Heart left ventricle (tissue), 13 donors: Measurements from ENCODE around the gene IL10RB.

Experiments
- POLR2A ChIP-seq, 2 donors: fragments of 450-650 bp; IDR thresholded peaks; one replicate each; pipeline ENCODE4 v1.6.1; 2017; ENCODE audit warnings: antibody characterized with exemption in 2 of 2, mild to moderate bottlenecking in 2 of 2, moderate library complexity in 2 of 2
- TF ChIP-seq, protein P1 (sequence below), 12 donors: fragments of 200-600 bp; sonication (generic) in 4 of 12; IDR thresholded peaks; one replicate each; pipeline versions ENCODE4 v1.5.0 to v1.8.0; 2018 to 2022; ENCODE audit warnings: antibody characterized with exemption in 12 of 12, mild to moderate bottlenecking in 5 of 12
- donor health status: ischemic (EF 13 %, LVEDD 7.1; RV severe dilation, severe dysfunction).
- donor health status: DM: no; HTN: yes; CAD: no.
- donor health status: DM: no; HTN: no; CAD: no.
- donor health status: ischemic (EF 25% LVEDD 6.9; RV normal size, moderate dysfunction).
- donor health status: ischemic (EF 25% LVEDD 5.7; RV mildly dilated, moderate dysfunction).
- donor health status: ischemic (EF 35%, LVEDD 5.7; RV mildly dilated, moderate dysfunction).
- donor health status: nonischemic (EF 11% LVEDD 7.7; RV severe dilation, severe dysfunction).
- donor health status: DM: yes; HTN: yes; CAD: no.
- donor health status: PGD.
- donor health status: ischemic (EF 29% LVEDD 5.4; RV normal size, mild dysfunction).
- donor health status: nonischemic (EF 23%, LVEDD 6.1; RV moderate dilation, normal function).

DNA sequence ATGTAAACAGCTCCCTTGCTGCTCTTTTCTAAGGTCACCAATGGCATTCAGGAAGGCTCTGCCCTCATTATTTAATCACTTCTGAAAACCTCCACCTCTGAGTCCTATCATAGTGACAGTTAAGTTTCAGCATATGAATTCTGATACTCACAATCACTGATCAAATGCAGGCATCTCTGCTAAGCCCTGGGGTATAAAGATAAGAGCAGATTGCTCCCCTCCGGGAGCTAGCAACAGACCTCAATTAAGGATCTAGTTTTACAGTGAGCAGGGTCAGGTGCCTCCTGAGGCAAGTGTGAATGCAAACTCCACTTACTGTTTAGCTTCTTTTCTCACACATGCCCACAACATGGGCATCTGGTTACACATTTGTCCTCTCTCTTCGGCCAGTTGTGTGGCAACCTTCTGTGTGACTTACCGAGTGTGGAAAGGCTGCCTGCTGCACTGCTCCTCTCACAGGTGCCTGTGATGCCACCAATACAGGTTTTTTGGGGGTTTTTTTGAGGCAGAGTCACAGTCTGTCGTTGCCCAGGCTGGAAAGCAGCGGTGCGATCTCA, 15.0 kb downstream of the IL10RB start:
- TF ChIP-seq, protein P1, sequence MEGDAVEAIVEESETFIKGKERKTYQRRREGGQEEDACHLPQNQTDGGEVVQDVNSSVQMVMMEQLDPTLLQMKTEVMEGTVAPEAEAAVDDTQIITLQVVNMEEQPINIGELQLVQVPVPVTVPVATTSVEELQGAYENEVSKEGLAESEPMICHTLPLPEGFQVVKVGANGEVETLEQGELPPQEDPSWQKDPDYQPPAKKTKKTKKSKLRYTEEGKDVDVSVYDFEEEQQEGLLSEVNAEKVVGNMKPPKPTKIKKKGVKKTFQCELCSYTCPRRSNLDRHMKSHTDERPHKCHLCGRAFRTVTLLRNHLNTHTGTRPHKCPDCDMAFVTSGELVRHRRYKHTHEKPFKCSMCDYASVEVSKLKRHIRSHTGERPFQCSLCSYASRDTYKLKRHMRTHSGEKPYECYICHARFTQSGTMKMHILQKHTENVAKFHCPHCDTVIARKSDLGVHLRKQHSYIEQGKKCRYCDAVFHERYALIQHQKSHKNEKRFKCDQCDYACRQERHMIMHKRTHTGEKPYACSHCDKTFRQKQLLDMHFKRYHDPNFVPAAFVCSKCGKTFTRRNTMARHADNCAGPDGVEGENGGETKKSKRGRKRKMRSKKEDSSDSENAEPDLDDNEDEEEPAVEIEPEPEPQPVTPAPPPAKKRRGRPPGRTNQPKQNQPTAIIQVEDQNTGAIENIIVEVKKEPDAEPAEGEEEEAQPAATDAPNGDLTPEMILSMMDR (IDR thresholded peaks at IDR 0.05) = no peak
- no peak for TF ChIP-seq POLR2A (IDR thresholded peaks at IDR 0.05)
